ENCODE results near the gene DROSHA. TPM values are rescaled to one million over a fixed set of nuclear protein-coding genes. Genes with fewer than 3 reads are reported as not detected.

The DROSHA gene
- total RNA-seq, 1 donor from 2014 or later, result 97.3 TPM

DNA sequence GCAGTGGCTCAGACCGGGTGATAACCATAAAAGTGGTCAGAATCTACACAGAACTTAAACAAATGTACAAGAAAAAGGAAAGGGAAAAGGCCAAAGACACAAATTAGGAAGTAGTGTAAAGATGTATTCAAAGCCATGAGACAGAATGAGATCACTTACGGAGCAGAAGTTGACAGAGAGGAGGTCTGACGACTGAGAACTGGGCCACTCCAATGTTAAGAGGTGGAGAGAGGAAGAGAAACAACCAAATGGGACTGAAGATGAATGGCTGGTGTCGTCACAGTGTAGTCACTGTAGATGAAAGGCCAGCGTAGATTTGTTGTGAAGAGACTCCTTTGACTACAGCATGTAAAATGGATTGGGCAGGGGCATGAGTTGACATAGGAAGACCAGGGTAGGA is 114.4 kb downstream of the DROSHA start:
- H3K9me3 Mint-ChIP-seq, result no peaks in the 10 kb centered on the region
- TF ChIP-seq, protein P1, sequence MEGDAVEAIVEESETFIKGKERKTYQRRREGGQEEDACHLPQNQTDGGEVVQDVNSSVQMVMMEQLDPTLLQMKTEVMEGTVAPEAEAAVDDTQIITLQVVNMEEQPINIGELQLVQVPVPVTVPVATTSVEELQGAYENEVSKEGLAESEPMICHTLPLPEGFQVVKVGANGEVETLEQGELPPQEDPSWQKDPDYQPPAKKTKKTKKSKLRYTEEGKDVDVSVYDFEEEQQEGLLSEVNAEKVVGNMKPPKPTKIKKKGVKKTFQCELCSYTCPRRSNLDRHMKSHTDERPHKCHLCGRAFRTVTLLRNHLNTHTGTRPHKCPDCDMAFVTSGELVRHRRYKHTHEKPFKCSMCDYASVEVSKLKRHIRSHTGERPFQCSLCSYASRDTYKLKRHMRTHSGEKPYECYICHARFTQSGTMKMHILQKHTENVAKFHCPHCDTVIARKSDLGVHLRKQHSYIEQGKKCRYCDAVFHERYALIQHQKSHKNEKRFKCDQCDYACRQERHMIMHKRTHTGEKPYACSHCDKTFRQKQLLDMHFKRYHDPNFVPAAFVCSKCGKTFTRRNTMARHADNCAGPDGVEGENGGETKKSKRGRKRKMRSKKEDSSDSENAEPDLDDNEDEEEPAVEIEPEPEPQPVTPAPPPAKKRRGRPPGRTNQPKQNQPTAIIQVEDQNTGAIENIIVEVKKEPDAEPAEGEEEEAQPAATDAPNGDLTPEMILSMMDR (conservative IDR thresholded peaks at IDR 0.05), result no peak
- no peak overlapping the region for H3K4me3 Mint-ChIP-seq
- no peaks in the 10 kb centered on the region for H3K27me3 Mint-ChIP-seq
- DNase-seq (ENCODE audit: extremely low spot score, unreplicated experiment), result no peak
- no peak overlapping the region for H3K27ac Mint-ChIP-seq
- H3K4me1 Mint-ChIP-seq (ENCODE audit: unreplicated experiment), result peaks cover 5% of the 10 kb centered on the region
- peaks cover 19% of the 10 kb centered on the region for H3K36me3 Mint-ChIP-seq

DNA sequence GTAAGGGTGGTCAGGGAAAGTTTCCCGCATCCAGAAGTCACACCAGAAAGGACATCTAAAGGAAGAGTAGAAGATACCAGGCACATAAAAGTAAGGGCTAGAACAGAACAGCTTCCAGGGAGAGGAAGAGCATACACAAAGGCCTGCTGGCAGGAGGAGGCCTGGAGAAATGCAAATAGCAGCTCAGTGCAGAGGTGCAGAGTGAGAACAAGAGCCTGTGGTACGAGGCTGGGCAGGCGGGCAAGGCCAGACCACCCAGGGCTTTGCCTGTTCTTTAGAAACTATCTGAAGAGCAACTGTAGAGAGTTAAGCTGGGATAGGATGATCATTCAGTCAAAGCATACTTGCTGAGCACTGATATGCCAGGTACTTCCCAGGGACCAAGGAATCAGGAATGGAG is 115.3 kb downstream of the DROSHA start:
- Mint-ChIP-seq H3K4me1 (ENCODE audit: unreplicated experiment) (peaks cover 5% of the 10 kb centered on the region), H3K27ac (no peak overlapping the region), H3K4me3 (no peak overlapping the region), H3K9me3 (no peaks in the 10 kb centered on the region), H3K36me3 (peaks cover 13% of the 10 kb centered on the region), H3K27me3 (no peaks in the 10 kb centered on the region)
- TF ChIP-seq, protein P1 (conservative IDR thresholded peaks at IDR 0.05), result no peak
- no peak for DNase-seq (ENCODE audit: extremely low spot score, unreplicated experiment)

DNA sequence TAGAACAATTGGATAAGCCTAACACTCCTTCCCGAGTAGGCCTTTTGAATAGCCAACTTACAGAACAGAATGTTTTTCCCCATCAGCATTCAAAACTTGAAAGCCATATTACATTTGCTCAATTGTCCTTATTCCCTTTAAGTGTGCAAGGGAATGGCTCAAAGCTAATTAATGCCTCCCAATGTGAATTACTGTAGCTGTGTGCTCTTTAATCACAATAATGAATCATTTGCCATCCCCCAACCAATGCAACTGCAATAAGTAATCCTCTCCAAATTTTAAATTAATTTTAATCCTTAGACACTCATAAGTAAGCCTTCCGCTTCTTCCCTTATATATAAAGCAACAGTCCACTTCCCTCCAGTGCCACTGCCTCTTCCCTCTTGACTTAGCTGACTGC is 115.9 kb downstream of the DROSHA start:
- TF ChIP-seq, protein P1 (conservative IDR thresholded peaks at IDR 0.05), result no peak
- H3K36me3 Mint-ChIP-seq, result peaks cover 13% of the 10 kb centered on the region
- H3K4me1 Mint-ChIP-seq (ENCODE audit: unreplicated experiment), result peaks cover 5% of the 10 kb centered on the region
- H3K9me3 Mint-ChIP-seq, result no peaks in the 10 kb centered on the region
- no peaks in the 10 kb centered on the region for H3K27me3 Mint-ChIP-seq
- DNase-seq (ENCODE audit: extremely low spot score, unreplicated experiment), result no peak
- no peak overlapping the region for H3K27ac Mint-ChIP-seq
- no peak overlapping the region for H3K4me3 Mint-ChIP-seq

DNA sequence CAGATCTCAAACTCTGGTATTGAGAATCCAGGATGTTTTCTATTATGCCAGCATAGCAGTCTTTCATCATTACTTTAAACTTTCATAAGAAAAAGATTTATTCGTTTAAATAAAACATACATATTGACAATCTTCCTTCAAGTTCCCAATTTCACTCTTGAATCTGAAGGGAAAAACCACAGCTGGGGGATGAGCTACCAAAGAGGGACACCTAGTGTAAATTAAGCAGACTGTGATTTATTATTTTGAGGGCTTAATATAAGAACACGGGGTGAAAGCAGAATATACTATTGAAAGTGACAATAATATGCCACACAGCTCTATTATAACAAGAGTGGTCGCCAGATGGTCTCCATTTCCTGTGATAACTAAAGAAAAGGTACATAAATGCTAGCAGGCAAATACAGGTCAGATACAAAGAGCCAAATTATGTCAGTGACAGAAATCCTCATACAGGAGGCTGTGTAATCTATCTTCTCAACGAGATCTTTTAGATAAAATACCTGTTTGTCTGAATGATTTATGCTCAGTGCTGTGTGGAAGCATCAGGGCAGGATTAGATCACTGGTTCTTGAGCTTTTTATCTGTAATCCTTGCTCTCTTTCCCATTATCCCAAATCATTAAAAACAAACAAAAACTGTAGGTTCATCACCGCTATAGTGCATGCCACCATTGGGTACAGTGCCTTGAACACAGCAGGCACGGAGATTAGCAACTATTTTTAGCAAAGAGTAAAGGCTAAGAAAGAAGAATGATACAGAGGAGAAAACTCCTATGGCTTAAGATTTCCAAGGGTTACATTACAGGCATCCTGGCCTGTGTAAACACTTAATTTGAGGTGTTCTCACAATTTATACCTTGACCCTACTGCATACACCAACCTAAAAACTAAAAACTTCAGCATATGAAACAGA is 116.6 kb downstream of the DROSHA start:
- Mint-ChIP-seq H3K4me1 (ENCODE audit: unreplicated experiment) (peaks cover 5% of the 10 kb centered on the region), H3K4me3 (no peak overlapping the region), H3K9me3 (no peaks in the 10 kb centered on the region), H3K36me3 (peaks cover 13% of the 10 kb centered on the region), H3K27me3 (no peaks in the 10 kb centered on the region), H3K27ac (no peak overlapping the region)
- TF ChIP-seq, protein P1 (conservative IDR thresholded peaks at IDR 0.05), result no peak
- no peak for DNase-seq (ENCODE audit: extremely low spot score, unreplicated experiment)

DNA sequence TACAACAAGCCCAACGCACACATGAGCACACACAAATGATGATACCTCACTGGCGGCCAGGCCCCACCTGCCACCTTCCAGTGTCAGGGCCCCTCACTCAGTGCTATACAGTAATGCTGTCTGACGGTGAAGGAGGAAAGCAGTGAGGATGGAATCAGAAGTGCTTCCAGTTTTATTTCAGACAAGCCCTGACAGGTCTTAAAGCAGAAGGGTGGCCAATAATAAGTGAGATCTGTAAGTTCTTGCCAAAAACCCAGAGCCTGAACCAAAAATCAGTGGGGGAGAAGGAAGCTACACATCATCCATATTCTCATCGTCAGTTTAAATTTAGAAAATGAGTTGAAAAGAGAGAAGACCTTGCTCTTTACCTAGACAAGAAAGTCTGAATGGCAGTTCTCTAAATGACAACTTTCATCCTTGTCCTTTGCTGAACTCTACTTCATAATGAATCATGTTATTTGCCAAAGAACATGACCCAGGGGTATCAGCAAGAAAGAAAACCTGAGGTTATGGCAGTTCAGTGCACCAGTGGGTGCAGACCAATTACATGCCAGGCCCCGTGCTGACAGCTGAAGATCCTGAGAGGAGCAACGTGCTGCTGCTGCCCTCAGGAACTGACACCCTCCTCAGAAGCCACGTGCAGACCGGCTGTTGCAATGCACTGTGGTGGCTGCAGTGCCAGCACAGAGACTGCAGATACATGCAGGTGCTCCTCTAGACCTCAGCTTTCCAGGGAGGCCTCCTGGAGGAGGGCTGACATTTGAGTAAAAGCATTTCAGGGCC is 118.7 kb downstream of the DROSHA start:
- Mint-ChIP-seq H3K27me3 (no peaks in the 10 kb centered on the region), H3K4me3 (no peak overlapping the region), H3K27ac (no peak overlapping the region)

More for the DNA sequence above, 118.7 kb downstream of the DROSHA start:
- H3K9me3 Mint-ChIP-seq, result no peaks in the 10 kb centered on the region
- peaks cover 5% of the 10 kb centered on the region for H3K4me1 Mint-ChIP-seq (ENCODE audit: unreplicated experiment)
- DNase-seq (ENCODE audit: extremely low spot score, unreplicated experiment), result no peak
- TF ChIP-seq, protein P1 (conservative IDR thresholded peaks at IDR 0.05), result no peak
- H3K36me3 Mint-ChIP-seq, result peaks cover 28% of the 10 kb centered on the region
